Sigmoid colon (tissue), 7 donors: ENCODE measurements around the gene CAP2. TPM values are rescaled to one million over a fixed set of nuclear protein-coding genes. Genes with fewer than 3 reads are reported as not detected.
A peak's percentile ranks its signal among the peaks of the same experiment; 100 is the strongest.

Experiments used
- DNase-seq: peaks from one replicate; pipeline ENCODE4 v3.0.0-alpha.2; 2019
- H3K27ac ChIP-seq, 4 donors: fragments of 200-600 bp; sonication (generic); one replicate each; pipeline ENCODE4 v1.5.1; 2016 to 2019; ENCODE audit warnings: mild to moderate bottlenecking in 1 of 4
- H3K27me3 ChIP-seq, 3 donors: fragments of 200-600 bp; sonication (generic); one replicate each; pipeline ENCODE4 v1.5.1; 2019; ENCODE audit warnings: mild to moderate bottlenecking in 1 of 3
- H3K36me3 ChIP-seq, 4 donors: fragments of 200-600 bp; sonication (generic); one replicate each; pipeline ENCODE4 v1.5.1; 2016 to 2019
- H3K4me1 ChIP-seq, 4 donors: fragments of 200-600 bp; sonication (generic); one replicate each; pipeline ENCODE4 v1.5.1; 2017 to 2019
- H3K4me3 ChIP-seq, 4 donors: fragments of 200-600 bp; sonication (generic); one replicate each; pipeline ENCODE4 v1.5.1; 2017 to 2019; ENCODE audit warnings: mild to moderate bottlenecking in 2 of 4, moderate library complexity in 1 of 4
- H3K9me3 ChIP-seq, 4 donors: fragments of 200-600 bp in 3 of 4; sonication (generic) in 3 of 4; one replicate each; pipeline versions ENCODE4 v1.5.1 to v1.6.1; 2013 to 2019
- CTCF ChIP-seq, 4 experiments: fragments of 450-650 bp in 3 of 4; fragments of 200-600 bp in 1 of 4; IDR thresholded peaks; one replicate each; pipeline ENCODE4 v1.5.1; 2016 to 2019; ENCODE audit warnings: antibody characterized with exemption in 4 of 4, mild to moderate bottlenecking in 3 of 4, moderate library complexity in 2 of 4
- EP300 ChIP-seq, 4 donors: sonication (generic); formaldehyde crosslinking; IDR thresholded peaks; one replicate each; pipeline ENCODE4 v1.6.1; 2017; ENCODE audit warnings: antibody characterized with exemption in 4 of 4
- POLR2A ChIP-seq, 2 donors: fragments of 450-650 bp; IDR thresholded peaks; one replicate each; pipeline ENCODE4 v1.6.1; 2016; ENCODE audit warnings: antibody characterized with exemption in 2 of 2, mild to moderate bottlenecking in 2 of 2, moderate library complexity in 2 of 2
- POLR2AphosphoS5 ChIP-seq, 4 donors: sonication (generic); formaldehyde crosslinking; IDR thresholded peaks; one replicate each; pipeline ENCODE4 v1.6.1; 2017; ENCODE audit warnings: antibody characterized with exemption in 4 of 4
- WGBS, 2 donors: extraction: QIAGEN DNeasy Blood & Tissue Kit; methylation state at CpG; one replicate each; pipeline ENCODE4 v1.1.7; 2013; 5-methylcytosine and 5-hydroxymethylcytosine counted together
- intact Hi-C: fragments of 100-400 bp; cut with DNase I; formaldehyde crosslinking; loops from one replicate; pipeline ENCODE4 v1.15.1; 2023
- polyA plus RNA-seq, 3 donors: library from polyadenylated mRNA; stranded (reverse); fragments of 200-250 nt; gene quantifications; one replicate each; pipeline ENCODE4 v1.2.3, GENCODE V29; 2013
- total RNA-seq, 4 donors: library from RNA; depleted of rRNA; stranded (reverse); fragments of >200 nt; gene quantifications; one replicate each; pipeline ENCODE4 v1.1.0, GENCODE V29; 2016
- donor health status: healthy with polysubstance abuse.
- donor health status: Bipolar disorder and iron deficiency.
- donor health status: healthy.

The CAP2 gene
- total and polyA plus RNA-seq, 7 donors = 0.92 to 67.1 (median 48.3) TPM

- no peak for TF ChIP-seq CTCF (IDR thresholded peaks at IDR 0.05)
- no peak for TF ChIP-seq POLR2AphosphoS5 (IDR thresholded peaks at IDR 0.05)
- TF ChIP-seq EP300 (IDR thresholded peaks at IDR 0.05) = no peak
- no peak for TF ChIP-seq POLR2A (IDR thresholded peaks at IDR 0.05)
- 24 to 84% methylated on average over 2 of the region's 2 CpGs for WGBS, 2 donors
- Histone ChIP-seq H3K4me3 (no peak overlapping the region), H3K27ac (peak overlapping the region; percentile 73 to 87 (median 84)), H3K4me1 (peaks cover 0 to 91% (median 76%) of the 10 kb centered on the region in 4 donors), H3K9me3 (no peaks in the 10 kb centered on the region), H3K27me3 (no peaks in the 10 kb centered on the region), H3K36me3 (no peaks in the 10 kb centered on the region)
- DNase-seq = no peak
- intact Hi-C loops = loop anchor here (10.0 kb wide), 1 partner anchor 232 kb away; the partner anchor contains the start of gene NUP153
Observed at GRCh38 chr6:17472653-17473183, 79.3 kb downstream of the CAP2 start.

- no peak overlapping the region for H3K4me3 ChIP-seq
- H3K4me1 ChIP-seq = peaks cover 0 to 93% (median 76%) of the 10 kb centered on the region in 4 donors
- H3K9me3 ChIP-seq = no peaks in the 10 kb centered on the region
- no peak for DNase-seq
- peak overlapping the region; percentile 73 to 87 (median 84) for H3K27ac ChIP-seq
- H3K36me3 ChIP-seq = no peaks in the 10 kb centered on the region
- intact Hi-C loops = loop anchor here (10.0 kb wide), 1 partner anchor 231 kb away; the partner anchor contains the start of gene NUP153
- TF ChIP-seq EP300 (IDR thresholded peaks at IDR 0.05) = peak; percentile 80 to 94 (median 91)
- no peak for TF ChIP-seq POLR2A (IDR thresholded peaks at IDR 0.05)
- no peak for TF ChIP-seq CTCF (IDR thresholded peaks at IDR 0.05)
- TF ChIP-seq POLR2AphosphoS5 (IDR thresholded peaks at IDR 0.05) = peak; percentile 43 to 89 (median 82)
- 5 to 36% methylated on average over 2 of the region's 2 CpGs for WGBS, 2 donors
- H3K27me3 ChIP-seq = no peaks in the 10 kb centered on the region
Observed at GRCh38 chr6:17473554-17473953, 80.2 kb downstream of the CAP2 start.

- peak overlapping the region; percentile 73 to 87 (median 84) for H3K27ac ChIP-seq
- WGBS, 2 donors = 77 to 80% methylated on average over 4 of the region's 4 CpGs
- no peaks in the 10 kb centered on the region for H3K9me3 ChIP-seq
- no peaks in the 10 kb centered on the region for H3K27me3 ChIP-seq
- no peak for DNase-seq
- TF ChIP-seq POLR2AphosphoS5 (IDR thresholded peaks at IDR 0.05) (peak in 1 of 4 donors; percentile 27), CTCF (IDR thresholded peaks at IDR 0.05) (no peak)
- intact Hi-C loops = loop anchor here (10.0 kb wide), 1 partner anchor 231 kb away; the partner anchor contains the start of gene NUP153
- no peaks in the 10 kb centered on the region for H3K36me3 ChIP-seq
- H3K4me1 ChIP-seq = peaks cover 0 to 91% (median 76%) of the 10 kb centered on the region in 4 donors
- H3K4me3 ChIP-seq = no peak overlapping the region
Observed at GRCh38 chr6:17474289-17474688, 80.9 kb downstream of the CAP2 start.

- WGBS, 2 donors = 87 to 93% methylated on average over 4 of the region's 4 CpGs
- H3K36me3 ChIP-seq = no peaks in the 10 kb centered on the region
- H3K4me3 ChIP-seq = no peak overlapping the region
- TF ChIP-seq EP300 (IDR thresholded peaks at IDR 0.05) (no peak), CTCF (IDR thresholded peaks at IDR 0.05) (no peak), POLR2AphosphoS5 (IDR thresholded peaks at IDR 0.05) (no peak), POLR2A (IDR thresholded peaks at IDR 0.05) (no peak)
- H3K27me3 ChIP-seq = no peaks in the 10 kb centered on the region
- H3K27ac ChIP-seq = peak overlapping the region; percentile 73 to 87 (median 84)
- DNase-seq = no peak
- peaks cover 0 to 77% (median 64%) of the 10 kb centered on the region in 4 donors for H3K4me1 ChIP-seq
- intact Hi-C loops = loop anchor here (10.0 kb wide), 1 partner anchor 229 kb away; the partner anchor contains the start of gene NUP153
- no peaks in the 10 kb centered on the region for H3K9me3 ChIP-seq
Observed at GRCh38 chr6:17475606-17476244, 82.3 kb downstream of the CAP2 start.
